LoVo (cell line): ENCODE results near the gene MEGF11.

Experiments used
- DNase-seq: peaks from one replicate; pipeline ENCODE4 v3.0.0-alpha.2; 2016; ENCODE audit warnings: low spot score

The MEGF11 gene

DNA sequence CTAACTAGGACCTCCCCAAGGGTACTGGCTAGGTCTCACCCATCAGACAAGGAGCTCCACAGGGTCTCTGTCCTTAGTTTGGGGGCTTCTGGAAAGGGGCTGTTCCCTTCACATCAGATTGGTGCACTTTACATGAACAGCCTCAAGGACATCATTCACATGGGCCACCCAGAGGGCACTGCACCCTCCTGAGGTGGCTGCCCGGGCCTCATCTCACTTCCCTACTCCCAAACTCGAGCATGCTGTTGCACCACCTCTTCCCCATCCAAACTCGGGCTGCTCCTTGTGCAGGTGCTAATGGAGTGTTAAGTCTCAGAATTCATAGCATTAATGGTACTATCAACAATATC, 336.2 kb downstream of the MEGF11 start:
- DNase-seq: no peak

- peak; percentile 11 for DNase-seq
Observed at GRCh38 chr15:65916664-65917406, 336.7 kb downstream of the MEGF11 start.

DNA sequence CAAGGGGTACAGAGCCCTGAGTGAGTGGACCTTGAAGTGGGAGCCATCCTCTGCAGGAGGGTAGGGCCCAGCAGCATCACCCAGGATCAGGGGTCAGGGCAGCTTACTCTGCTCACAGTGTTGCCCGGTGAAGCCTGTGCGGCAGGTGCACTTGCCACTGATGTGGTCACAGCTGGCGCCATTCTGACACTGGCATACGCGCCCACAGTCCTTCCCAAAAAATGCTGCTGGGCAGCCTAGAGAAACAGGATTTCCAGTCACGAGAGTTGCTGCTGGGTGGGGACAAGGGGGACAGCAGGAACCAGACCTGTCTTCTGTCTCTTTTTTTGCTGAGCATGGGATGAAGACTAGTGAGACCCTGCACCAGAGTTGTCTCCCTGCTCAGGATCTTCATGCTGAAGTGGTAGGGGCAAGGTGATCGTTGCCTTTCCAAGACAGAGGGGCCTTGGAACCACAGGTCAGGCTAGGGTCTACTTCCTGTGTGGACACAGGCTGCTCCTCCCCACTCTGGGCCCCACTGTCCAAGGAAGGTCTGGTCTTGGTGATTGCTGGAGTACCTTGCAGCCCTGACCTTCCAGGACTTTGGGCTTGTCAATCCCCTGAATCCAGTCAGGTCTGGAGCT, 337.4 kb downstream of the MEGF11 start:
- DNase-seq: no peak

DNA sequence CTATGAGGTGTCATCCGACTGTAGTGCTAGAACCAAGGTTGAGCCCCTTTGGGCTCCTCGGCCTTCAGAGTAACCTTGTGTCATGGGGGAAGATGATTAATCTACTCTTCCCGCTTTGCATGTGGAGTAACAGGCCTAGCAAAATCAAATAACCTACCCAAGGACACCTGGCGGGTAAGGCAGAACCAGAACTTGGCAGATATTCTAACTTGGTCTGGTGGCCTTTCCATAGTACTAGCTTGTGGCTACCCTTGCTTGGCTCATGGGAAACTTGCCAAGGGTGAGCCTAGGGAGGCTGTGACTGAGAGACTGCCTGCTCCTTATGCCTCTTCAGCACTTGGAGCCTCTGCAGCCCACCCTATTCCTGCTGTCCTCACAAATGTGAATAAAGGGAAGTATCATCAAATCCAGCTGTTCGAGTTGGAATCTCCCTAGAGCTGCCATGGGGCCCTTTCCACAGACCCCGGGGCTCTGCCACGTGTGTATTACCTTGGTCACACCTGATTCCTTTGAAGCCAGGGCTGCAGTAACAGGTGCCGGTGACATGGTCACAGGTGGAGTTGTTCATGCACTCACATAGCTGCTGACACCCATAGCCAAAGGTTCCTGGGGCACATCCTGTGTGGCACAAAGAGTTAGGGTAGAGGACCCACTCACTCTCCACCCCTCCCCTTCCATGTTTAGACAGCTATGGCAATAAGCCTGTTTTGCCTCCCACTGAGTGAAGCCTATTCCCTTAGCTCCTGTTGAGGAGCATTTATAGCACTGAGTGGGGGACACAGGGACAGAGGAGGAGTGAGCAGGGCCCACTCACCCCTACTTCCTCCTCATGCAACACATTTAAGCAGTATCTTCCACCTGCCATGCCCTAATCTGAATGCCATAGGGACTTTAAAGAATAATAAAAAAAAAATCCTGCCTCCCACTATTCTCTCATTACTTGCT, 338.3 kb downstream of the MEGF11 start:
- DNase-seq: no peak

GRCh38 chr15:65914386-65914785, 339.2 kb downstream of the MEGF11 start:
- DNase-seq: no peak

DNA sequence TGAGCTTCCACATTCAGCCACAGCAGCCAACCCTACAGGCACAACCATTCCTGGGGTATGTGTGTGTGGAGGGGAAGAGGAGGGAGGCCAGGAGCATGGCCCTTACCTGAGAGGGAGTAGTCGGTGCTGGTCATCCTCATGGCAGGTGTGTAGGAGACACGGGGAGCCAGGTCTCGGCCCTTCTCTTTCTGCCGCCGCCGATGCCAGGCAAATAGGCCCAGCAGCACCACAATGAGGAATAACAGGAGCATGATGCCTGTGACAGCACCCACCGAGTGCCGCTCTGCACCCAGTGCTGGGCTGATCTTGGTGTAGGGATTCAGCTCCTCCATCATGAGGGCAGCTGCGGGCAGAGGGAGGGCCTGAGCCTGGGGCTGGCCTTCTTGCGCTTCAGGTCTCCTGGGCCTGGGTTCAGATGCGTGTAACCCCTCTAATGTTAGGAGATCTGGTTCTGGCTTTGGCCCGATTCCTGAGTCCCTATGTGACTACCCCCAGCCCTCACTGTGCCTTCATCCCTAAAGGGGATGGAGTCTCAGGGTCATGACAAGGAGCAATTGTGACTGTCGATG, 339.8 kb downstream of the MEGF11 start:
- DNase-seq: no peak

GRCh38 chr15:65912235-65912634, 341.3 kb downstream of the MEGF11 start:
- no peak for DNase-seq

DNA sequence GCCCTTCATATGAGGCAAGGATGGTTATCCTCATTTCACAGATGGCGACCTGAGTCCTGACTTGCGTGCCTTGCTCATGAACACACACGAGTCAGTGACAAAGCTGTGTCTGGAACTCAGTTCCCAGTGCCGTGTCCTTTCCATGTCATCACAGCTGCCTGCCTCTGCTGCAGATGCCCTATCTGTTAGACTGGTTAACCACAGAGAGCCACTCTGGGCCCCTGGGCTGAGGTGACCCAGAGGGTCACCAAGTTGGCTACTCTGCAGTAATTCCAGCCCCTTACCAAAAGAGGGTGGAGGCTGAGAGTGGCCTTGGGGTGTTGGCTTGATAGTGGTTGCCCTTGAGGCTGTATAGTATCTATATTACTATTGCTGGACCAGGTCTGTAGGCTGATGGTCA, 343.2 kb downstream of the MEGF11 start:
- no peak for DNase-seq

DNA sequence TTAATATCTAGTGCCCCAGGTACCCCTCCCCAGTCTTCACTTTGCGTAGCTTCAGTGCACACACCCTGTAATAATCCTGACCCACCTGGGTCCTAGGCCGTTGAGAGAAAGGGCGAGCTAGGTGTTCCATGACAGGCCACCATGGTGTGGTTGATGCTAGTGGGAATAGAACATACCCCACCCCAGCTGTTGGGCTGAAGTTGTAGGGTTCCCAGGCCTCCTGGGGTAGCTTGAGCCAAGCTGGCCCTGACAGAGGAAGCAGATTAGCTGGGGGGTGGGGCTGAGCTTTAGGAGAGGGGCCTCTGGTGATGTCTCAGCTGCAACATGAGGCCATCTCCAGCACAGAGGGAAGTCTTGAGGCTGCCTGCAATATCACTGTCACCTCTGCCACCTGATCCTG, 343.7 kb downstream of the MEGF11 start:
- no peak for DNase-seq

- no peak for DNase-seq
Observed at GRCh38 chr15:65908876-65909275, 344.7 kb downstream of the MEGF11 start.

GRCh38 chr15:65907661-65908060, 345.9 kb downstream of the MEGF11 start:
- DNase-seq: no peak

- DNase-seq: peak; percentile 19
Observed at GRCh38 chr15:65906396-65906795, 347.2 kb downstream of the MEGF11 start.

- no peak for DNase-seq
Observed at GRCh38 chr15:65904301-65904700, 349.2 kb downstream of the MEGF11 start.

DNA sequence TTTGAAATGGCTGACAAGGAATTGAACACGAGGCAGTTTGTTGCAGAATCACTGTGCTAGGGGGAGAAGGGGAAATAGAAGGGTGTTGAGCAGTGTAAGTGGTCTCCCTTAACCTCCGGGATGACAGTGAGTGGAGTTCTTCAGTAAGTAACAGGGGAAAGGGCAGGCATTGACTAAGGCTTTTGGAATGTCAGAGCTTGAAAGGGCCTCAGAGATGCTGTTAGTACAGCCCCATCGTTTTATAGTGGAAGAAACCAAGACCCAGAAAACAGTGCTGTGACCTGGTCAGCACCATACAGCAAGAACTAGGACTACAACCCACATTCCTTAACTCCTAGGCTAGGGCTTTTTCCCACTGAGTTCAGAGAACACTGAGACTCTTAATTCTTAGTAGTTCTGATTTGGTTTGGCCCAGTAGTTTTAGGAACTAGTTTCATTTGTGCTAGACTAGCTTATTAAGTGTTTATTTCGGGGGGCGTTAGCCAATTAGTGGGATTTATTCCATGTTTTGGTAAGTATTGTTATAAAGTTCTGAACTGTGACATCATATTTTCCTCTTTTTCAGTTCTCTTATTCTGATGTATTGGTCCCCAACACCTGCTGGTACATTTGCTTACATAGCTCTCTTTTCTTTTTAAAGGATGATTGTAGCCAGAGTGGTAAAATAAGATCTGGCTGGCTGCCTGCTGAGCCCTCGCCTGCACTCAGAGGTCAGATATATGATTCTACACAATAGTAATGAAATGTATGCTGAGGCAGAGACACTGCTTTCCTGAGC, 350.1 kb downstream of the MEGF11 start:
- DNase-seq: no peak

DNA sequence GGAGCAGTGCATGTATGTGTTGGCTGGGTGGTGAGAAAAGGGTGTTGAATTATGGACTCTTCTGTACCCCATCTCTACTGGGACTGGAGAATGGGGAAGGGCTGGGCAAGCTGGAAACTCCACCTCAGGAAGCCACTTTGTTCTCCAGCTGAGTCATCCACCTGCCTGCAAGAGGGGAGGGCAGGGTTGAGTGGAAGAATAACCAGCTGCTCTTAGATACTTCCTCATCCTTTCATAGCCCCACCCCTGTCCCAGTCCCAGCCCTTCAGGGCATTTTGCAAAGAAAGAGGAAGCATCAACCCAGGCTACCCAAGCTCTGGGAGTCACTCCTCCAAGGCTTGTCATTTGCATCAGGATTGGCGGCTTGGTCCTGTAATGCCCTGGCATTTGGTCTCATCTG, 351.2 kb downstream of the MEGF11 start:
- DNase-seq: peak; percentile 93

DNA sequence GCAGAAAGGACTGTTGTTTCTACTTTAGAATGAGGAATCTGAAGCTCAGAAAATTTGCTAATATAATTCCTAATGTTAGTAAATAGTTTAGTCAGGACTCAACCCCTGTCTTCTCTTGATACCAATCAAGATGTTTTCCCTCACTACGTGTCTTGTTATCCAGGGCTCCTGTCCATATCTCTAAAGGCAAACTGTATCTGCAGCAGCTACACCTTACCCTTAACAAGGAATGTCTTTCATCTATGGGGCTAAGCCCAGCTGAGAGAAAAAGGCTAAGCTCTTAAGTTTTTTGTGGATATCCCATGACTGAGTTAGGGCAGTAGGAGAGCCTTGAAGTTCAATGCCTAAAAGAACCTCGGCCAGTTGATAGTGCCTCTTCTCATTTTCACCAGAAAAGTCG, 351.7 kb downstream of the MEGF11 start:
- DNase-seq: peak; percentile 4

GRCh38 chr15:65901336-65901735, 352.2 kb downstream of the MEGF11 start:
- no peak for DNase-seq

DNA sequence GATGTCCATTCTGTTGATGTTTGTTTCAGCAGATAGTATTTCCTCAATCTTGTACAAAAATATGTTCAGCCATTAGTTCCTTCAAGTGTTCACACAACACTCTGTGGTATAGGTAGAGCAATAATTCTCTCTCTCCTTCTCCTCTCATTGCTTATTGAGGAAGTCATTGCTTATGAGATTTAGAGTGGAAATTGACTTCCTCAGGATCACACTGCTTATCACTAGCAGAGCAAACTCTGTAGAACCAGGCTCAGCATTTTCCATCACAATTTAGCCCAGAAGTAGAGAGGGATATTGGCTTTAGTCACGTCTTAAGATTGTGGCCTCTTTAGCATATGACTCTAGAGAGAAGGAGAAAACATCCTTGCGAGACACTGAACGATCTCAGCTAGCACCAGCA, 353.1 kb downstream of the MEGF11 start:
- no peak for DNase-seq

GRCh38 chr15:65896236-65896635, 357.3 kb downstream of the MEGF11 start:
- no peak for DNase-seq

GRCh38 chr15:65893060-65893459, 360.5 kb downstream of the MEGF11 start:
- DNase-seq: no peak

GRCh38 chr15:65888981-65889380, 364.6 kb downstream of the MEGF11 start:
- no peak for DNase-seq

GRCh38 chr15:65887565-65887964, 366.0 kb downstream of the MEGF11 start:
- DNase-seq: no peak
